Uterus (tissue), 4 donors: ENCODE measurements around the gene GPR155. TPM values are rescaled to one million over a fixed set of nuclear protein-coding genes. Genes with fewer than 3 reads are reported as not detected.

Experiments used
- DNase-seq, 2 donors: peaks; one replicate each; pipeline ENCODE4 v3.0.0-alpha.2; 2019 to 2020
- H3K27ac ChIP-seq, 2 donors: fragments of 200-600 bp; sonication (generic); 1 replicate in 1 of 2; 2 replicates in 1 of 2; pipeline ENCODE4 v1.5.1; 2016 to 2018
- H3K27me3 ChIP-seq, 2 donors: fragments of 200-600 bp; sonication (generic); one replicate each; pipeline ENCODE4 v1.5.1; 2018 to 2019; ENCODE audit warnings: control low read depth in 1 of 2
- H3K36me3 ChIP-seq, 2 donors: fragments of 200-600 bp; sonication (generic); one replicate each; pipeline ENCODE4 v1.5.1; 2019; ENCODE audit warnings: control low read depth in 1 of 2
- H3K4me1 ChIP-seq, 2 donors: fragments of 200-600 bp; sonication (generic); one replicate each; pipeline ENCODE4 v1.5.1; 2018 to 2019; ENCODE audit warnings: control low read depth in 1 of 2
- H3K4me3 ChIP-seq, 2 donors: fragments of 200-600 bp; sonication (generic); 1 replicate in 1 of 2; 2 replicates in 1 of 2; pipeline ENCODE4 v1.5.1; 2018 to 2019; ENCODE audit warnings: mild to moderate bottlenecking in 1 of 2
- H3K9me3 ChIP-seq, 2 donors: fragments of 200-600 bp; sonication (generic); one replicate each; pipeline ENCODE4 v1.5.1; 2019; ENCODE audit warnings: control low read depth in 1 of 2
- POLR2A ChIP-seq, 2 donors: fragments of 450-650 bp; IDR thresholded peaks; one replicate each; pipeline ENCODE4 v1.6.1; 2016; ENCODE audit warnings: antibody characterized with exemption in 2 of 2, mild to moderate bottlenecking in 1 of 2, moderate library complexity in 1 of 2
- intact Hi-C: fragments of 100-400 bp; cut with DNase I; formaldehyde crosslinking; loops from one replicate; pipeline ENCODE4 v1.15.1; 2023; ENCODE audit warnings: low total_unique reads
- total RNA-seq, 4 donors: library from RNA; depleted of rRNA in 3 of 4; stranded (reverse); fragments of >200 nt in 3 of 4; gene quantifications; one replicate each; pipeline versions ENCODE4 v1.1.0 to v1.2.4, GENCODE V29; 2014 to 2023
- TF ChIP-seq, protein P1 (sequence below), 4 experiments: fragments of 200-600 bp in 2 of 4; fragments of 450-650 bp in 2 of 4; sonication (generic) in 2 of 4; IDR thresholded peaks; one replicate each; pipeline ENCODE4 v1.5.1; 2016 to 2019; ENCODE audit warnings: antibody characterized with exemption in 4 of 4, mild to moderate bottlenecking in 2 of 4, moderate library complexity in 1 of 4
- donor health status: DM: yes; HTN: yes; CAD: no.

The GPR155 gene
- total RNA-seq, 4 donors from 2014 or later = 2.3 to 6.6 (median 4.6) TPM

- H3K9me3 ChIP-seq = no peaks in the 10 kb centered on the region
- H3K27ac ChIP-seq = no peak overlapping the region
- no peaks in the 10 kb centered on the region for H3K4me1 ChIP-seq
- H3K4me3 ChIP-seq = no peak overlapping the region
- no peaks in the 10 kb centered on the region for H3K27me3 ChIP-seq
- TF ChIP-seq, protein P1, sequence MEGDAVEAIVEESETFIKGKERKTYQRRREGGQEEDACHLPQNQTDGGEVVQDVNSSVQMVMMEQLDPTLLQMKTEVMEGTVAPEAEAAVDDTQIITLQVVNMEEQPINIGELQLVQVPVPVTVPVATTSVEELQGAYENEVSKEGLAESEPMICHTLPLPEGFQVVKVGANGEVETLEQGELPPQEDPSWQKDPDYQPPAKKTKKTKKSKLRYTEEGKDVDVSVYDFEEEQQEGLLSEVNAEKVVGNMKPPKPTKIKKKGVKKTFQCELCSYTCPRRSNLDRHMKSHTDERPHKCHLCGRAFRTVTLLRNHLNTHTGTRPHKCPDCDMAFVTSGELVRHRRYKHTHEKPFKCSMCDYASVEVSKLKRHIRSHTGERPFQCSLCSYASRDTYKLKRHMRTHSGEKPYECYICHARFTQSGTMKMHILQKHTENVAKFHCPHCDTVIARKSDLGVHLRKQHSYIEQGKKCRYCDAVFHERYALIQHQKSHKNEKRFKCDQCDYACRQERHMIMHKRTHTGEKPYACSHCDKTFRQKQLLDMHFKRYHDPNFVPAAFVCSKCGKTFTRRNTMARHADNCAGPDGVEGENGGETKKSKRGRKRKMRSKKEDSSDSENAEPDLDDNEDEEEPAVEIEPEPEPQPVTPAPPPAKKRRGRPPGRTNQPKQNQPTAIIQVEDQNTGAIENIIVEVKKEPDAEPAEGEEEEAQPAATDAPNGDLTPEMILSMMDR (IDR thresholded peaks at IDR 0.05) = no peak
- TF ChIP-seq POLR2A (IDR thresholded peaks at IDR 0.05) = no peak
- H3K36me3 ChIP-seq = no peaks in the 10 kb centered on the region
- intact Hi-C loops = no loop called here
- no peak for DNase-seq
Observed at GRCh38 chr2:174439323-174439722, 47.5 kb downstream of the GPR155 start.

DNA sequence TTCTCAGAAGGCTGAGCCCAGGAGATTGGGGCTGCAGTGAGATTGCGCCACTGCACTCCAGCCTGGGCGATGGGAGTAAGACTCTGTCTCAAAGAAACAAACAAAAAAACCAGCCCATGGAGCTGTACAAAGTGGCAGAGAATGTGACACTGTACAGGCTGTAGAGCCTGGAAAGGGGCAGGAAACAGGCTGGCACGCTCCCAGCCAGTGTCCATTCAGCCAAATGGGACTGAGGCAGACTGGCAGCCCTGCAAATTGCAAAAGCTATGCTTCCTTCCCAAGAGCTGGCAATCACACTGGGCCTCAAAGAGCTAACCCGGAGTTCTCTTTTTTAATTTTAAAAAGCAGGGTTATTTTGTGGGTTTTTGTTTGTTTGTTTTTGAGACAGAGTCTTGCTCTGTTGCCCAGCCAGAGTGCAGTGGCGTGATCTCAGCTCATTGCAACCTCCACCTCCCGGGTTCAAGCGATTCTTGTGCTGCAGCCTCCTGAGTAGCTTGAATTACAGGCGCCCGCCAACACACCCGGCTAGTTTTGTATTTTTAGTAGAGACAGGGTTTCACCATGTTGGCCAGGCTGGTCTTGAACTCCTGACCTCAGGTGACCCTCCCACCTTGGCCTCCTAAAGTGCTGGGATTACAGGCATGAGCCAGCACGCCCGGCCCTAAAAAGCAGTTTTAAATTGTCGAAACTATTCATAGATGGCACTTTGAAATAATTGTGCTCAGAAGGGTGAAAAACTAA lies 48.5 kb downstream of the GPR155 start:
- TF ChIP-seq POLR2A (IDR thresholded peaks at IDR 0.05) = no peak
- TF ChIP-seq, protein P1 (IDR thresholded peaks at IDR 0.05) = no peak
- H3K4me3 ChIP-seq = no peak overlapping the region
- no peaks in the 10 kb centered on the region for H3K9me3 ChIP-seq
- no peaks in the 10 kb centered on the region for H3K27me3 ChIP-seq
- no peaks in the 10 kb centered on the region for H3K4me1 ChIP-seq
- H3K36me3 ChIP-seq = no peaks in the 10 kb centered on the region
- H3K27ac ChIP-seq = no peak overlapping the region
- no peak for DNase-seq
- intact Hi-C loops = no loop called here

DNA sequence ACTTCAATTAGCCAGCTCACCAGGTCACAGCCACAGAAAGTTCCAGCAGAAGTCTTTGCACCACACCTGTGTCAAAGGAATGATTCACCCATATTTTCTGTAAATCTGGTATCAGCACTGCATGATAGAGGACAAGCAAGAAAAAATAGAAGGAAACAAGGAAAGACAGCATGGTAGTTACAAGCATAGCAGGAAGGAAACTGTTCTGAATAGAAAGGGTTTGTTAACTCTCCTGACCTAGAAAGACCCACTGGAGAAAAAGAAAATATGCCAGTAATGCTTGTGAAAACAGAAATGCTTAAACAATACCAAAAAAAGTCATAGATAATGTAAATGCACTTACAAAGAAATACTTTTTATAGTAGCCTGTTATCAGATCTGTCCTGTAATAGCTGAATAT lies 50.5 kb downstream of the GPR155 start:
- no peak for DNase-seq
- Histone ChIP-seq H3K4me1 (no peaks in the 10 kb centered on the region), H3K27me3 (no peaks in the 10 kb centered on the region), H3K27ac (no peak overlapping the region), H3K9me3 (no peaks in the 10 kb centered on the region), H3K36me3 (no peaks in the 10 kb centered on the region), H3K4me3 (no peak overlapping the region)
- TF ChIP-seq, protein P1 (IDR thresholded peaks at IDR 0.05) = no peak
- TF ChIP-seq POLR2A (IDR thresholded peaks at IDR 0.05) = no peak
- intact Hi-C loops = no loop called here

DNA sequence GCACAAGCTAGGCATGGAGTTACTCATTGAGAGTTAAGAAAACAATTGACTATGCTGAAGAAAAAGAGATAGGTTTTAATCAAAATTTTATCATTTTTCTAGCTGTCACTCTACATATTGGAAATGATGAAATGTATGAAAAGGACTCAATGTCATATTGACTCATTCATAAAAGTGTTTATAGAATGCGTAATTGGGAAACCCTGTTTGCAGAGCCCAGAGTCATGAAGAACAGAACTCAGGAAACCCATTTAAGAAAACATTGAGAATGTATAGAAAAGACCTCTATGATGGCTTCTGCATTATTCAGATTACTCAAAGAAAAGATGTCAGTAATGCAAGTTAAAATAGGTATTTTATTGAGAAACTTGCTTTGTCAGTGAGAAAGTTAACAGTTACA lies 54.9 kb downstream of the GPR155 start:
- H3K4me3 ChIP-seq = no peak overlapping the region
- H3K36me3 ChIP-seq = no peaks in the 10 kb centered on the region
- H3K9me3 ChIP-seq = no peaks in the 10 kb centered on the region
- no peak for DNase-seq
- intact Hi-C loops = no loop called here
- TF ChIP-seq, protein P1 (IDR thresholded peaks at IDR 0.05) = no peak
- no peak for TF ChIP-seq POLR2A (IDR thresholded peaks at IDR 0.05)
- no peak overlapping the region for H3K27ac ChIP-seq
- H3K27me3 ChIP-seq = no peaks in the 10 kb centered on the region
- H3K4me1 ChIP-seq = no peaks in the 10 kb centered on the region

GRCh38 chr2:174430066-174430465 lies 56.8 kb downstream of the GPR155 start:
- Histone ChIP-seq H3K27ac (no peak overlapping the region), H3K36me3 (no peaks in the 10 kb centered on the region), H3K4me3 (no peak overlapping the region), H3K9me3 (no peaks in the 10 kb centered on the region), H3K4me1 (no peaks in the 10 kb centered on the region), H3K27me3 (no peaks in the 10 kb centered on the region)
- no peak for DNase-seq
- intact Hi-C loops = no loop called here
- TF ChIP-seq, protein P1 (IDR thresholded peaks at IDR 0.05) = no peak
- TF ChIP-seq POLR2A (IDR thresholded peaks at IDR 0.05) = no peak
